ENCODE data around the gene SREBF1. TPM values are rescaled to one million over a fixed set of nuclear protein-coding genes. Genes with fewer than 3 reads are reported as not detected.

The SREBF1 gene
- total RNA-seq, 1 experiment from 2014 or later = 298 TPM

DNA sequence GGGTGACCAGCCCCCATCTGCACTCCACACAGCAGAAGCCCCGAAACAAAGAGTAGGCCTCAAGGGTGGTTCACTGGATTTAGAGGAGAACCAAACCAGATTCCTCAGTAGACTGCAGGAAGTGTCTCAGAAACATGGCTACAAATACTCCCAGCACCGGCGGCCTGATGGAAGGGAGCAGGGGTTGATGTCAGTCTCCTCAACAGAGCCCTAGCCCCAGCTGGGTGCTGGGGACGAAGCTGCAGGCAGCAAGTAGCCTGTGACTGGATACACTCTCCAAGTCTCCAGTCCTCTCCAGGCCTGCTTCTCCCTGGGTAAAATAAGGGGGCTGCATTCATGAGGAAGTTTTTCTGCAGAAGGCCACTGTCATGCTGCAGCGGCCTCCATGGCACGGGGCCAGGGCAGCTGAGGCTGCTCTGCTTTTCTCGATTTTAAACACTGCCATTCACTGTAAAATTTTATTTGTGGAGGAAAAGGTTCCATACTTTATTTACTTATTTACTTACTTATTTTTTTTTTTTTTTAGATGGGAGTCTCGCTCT lies 36.7 kb upstream of the SREBF1 start:
- no peaks in the 10 kb centered on the region for H3K79me2 ChIP-seq (ENCODE audit: insufficient read depth, low read length)
- no peak for DNase-seq (ENCODE audit: low read depth, low spot score)
- H3K9me2 ChIP-seq (ENCODE audit: insufficient read depth) = no peaks in the 10 kb centered on the region
- CTCF ChIA-PET = no interaction called here
- BruUV-seq (replicated peaks) = no TSS peak
- TF ChIP-seq SRF (IDR thresholded peaks at IDR 0.05; ENCODE audit: low read depth) (no peak), YY1 (IDR thresholded peaks at IDR 0.05; ENCODE audit: extremely low read depth, insufficient replicate concordance, low read depth, low read length) (no peak), RAD21 (IDR thresholded peaks at IDR 0.05; ENCODE audit: low read depth) (no peak), ZNF274 (IDR thresholded peaks at IDR 0.05; ENCODE audit: low read depth, low read length) (no peak), EGR1 (IDR thresholded peaks at IDR 0.05; ENCODE audit: low read depth) (no peak), ZFX (IDR thresholded peaks at IDR 0.05) (no peak), ELF1 (IDR thresholded peaks at IDR 0.05; ENCODE audit: borderline replicate concordance, low read depth) (no peak), EZH2 (IDR thresholded peaks at IDR 0.05) (no peak), JUND (IDR thresholded peaks at IDR 0.05) (no peak), POLR2A (IDR thresholded peaks at IDR 0.05; ENCODE audit: borderline replicate concordance, extremely low read depth, insufficient read depth, insufficient read length) (no peak), CEBPB (IDR thresholded peaks at IDR 0.05; ENCODE audit: low read depth) (no peak), FOSL1 (IDR thresholded peaks at IDR 0.05; ENCODE audit: low read depth) (no peak), EZH2phosphoT487 (IDR thresholded peaks at IDR 0.05; ENCODE audit: borderline replicate concordance) (no peak), CBX3 (IDR thresholded peaks at IDR 0.05; ENCODE audit: low read depth) (no peak)
- TF ChIP-seq, protein P1, sequence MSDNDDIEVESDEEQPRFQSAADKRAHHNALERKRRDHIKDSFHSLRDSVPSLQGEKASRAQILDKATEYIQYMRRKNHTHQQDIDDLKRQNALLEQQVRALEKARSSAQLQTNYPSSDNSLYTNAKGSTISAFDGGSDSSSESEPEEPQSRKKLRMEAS (IDR thresholded peaks at IDR 0.05) = no peak
- TF ChIP-seq, protein P2, sequence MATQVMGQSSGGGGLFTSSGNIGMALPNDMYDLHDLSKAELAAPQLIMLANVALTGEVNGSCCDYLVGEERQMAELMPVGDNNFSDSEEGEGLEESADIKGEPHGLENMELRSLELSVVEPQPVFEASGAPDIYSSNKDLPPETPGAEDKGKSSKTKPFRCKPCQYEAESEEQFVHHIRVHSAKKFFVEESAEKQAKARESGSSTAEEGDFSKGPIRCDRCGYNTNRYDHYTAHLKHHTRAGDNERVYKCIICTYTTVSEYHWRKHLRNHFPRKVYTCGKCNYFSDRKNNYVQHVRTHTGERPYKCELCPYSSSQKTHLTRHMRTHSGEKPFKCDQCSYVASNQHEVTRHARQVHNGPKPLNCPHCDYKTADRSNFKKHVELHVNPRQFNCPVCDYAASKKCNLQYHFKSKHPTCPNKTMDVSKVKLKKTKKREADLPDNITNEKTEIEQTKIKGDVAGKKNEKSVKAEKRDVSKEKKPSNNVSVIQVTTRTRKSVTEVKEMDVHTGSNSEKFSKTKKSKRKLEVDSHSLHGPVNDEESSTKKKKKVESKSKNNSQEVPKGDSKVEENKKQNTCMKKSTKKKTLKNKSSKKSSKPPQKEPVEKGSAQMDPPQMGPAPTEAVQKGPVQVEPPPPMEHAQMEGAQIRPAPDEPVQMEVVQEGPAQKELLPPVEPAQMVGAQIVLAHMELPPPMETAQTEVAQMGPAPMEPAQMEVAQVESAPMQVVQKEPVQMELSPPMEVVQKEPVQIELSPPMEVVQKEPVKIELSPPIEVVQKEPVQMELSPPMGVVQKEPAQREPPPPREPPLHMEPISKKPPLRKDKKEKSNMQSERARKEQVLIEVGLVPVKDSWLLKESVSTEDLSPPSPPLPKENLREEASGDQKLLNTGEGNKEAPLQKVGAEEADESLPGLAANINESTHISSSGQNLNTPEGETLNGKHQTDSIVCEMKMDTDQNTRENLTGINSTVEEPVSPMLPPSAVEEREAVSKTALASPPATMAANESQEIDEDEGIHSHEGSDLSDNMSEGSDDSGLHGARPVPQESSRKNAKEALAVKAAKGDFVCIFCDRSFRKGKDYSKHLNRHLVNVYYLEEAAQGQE (IDR thresholded peaks at IDR 0.05; ENCODE audit: low read depth) = no peak
- TF ChIP-seq, protein P3, sequence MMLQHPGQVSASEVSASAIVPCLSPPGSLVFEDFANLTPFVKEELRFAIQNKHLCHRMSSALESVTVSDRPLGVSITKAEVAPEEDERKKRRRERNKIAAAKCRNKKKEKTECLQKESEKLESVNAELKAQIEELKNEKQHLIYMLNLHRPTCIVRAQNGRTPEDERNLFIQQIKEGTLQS (IDR thresholded peaks at IDR 0.05) = no peak
- TF ChIP-seq, protein P4, sequence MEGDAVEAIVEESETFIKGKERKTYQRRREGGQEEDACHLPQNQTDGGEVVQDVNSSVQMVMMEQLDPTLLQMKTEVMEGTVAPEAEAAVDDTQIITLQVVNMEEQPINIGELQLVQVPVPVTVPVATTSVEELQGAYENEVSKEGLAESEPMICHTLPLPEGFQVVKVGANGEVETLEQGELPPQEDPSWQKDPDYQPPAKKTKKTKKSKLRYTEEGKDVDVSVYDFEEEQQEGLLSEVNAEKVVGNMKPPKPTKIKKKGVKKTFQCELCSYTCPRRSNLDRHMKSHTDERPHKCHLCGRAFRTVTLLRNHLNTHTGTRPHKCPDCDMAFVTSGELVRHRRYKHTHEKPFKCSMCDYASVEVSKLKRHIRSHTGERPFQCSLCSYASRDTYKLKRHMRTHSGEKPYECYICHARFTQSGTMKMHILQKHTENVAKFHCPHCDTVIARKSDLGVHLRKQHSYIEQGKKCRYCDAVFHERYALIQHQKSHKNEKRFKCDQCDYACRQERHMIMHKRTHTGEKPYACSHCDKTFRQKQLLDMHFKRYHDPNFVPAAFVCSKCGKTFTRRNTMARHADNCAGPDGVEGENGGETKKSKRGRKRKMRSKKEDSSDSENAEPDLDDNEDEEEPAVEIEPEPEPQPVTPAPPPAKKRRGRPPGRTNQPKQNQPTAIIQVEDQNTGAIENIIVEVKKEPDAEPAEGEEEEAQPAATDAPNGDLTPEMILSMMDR (IDR thresholded peaks at IDR 0.05 in 2 of 3, conservative IDR thresholded peaks at IDR 0.05 in 1 of 3; ENCODE audit: borderline replicate concordance in 1 of 3, insufficient read depth in 1 of 3, low read depth in 2 of 3, low read length in 2 of 3) = no peak
- no peak overlapping the region for H2AFZ ChIP-seq (ENCODE audit: low read depth, low read length, poor library complexity, severe bottlenecking)
- POLR2A ChIA-PET = no interaction called here
- no peaks in the 10 kb centered on the region for H4K20me1 ChIP-seq (ENCODE audit: insufficient read depth)
- no peak overlapping the region for H3K27ac ChIP-seq (ENCODE audit: low read depth, low read length)
- peaks cover 0 to 13% of the 10 kb centered on the region in 2 experiments; a peak in 1 of 4 replicates for H3K4me1 ChIP-seq (ENCODE audit: control insufficient read depth in 1 of 2, insufficient read depth in 2 of 2, low read length in 2 of 2)
- H3K4me2 ChIP-seq (ENCODE audit: low read length) = no peak overlapping the region
- RAD21 ChIA-PET (ENCODE audit: low non-redundant PET in 1 of 2, low total read pairs in 2 of 2, uncharacterized antibody in 2 of 2, unreplicated experiment in 2 of 2) = no interaction called here
- H3K36me3 ChIP-seq (ENCODE audit: control insufficient read depth in 1 of 2, insufficient read depth in 2 of 2, low read length in 2 of 2) = no peaks in the 10 kb centered on the region
- no peaks in the 10 kb centered on the region for H3K9me3 ChIP-seq (ENCODE audit: control insufficient read depth in 1 of 2, insufficient read depth in 1 of 2, low read depth in 1 of 2, low read length in 2 of 2)
- no peak overlapping the region for H3K4me3 ChIP-seq (replicated peaks in 1 of 2; ENCODE audit: low read depth in 1 of 2, low read length in 2 of 2)
- intact Hi-C loops (cut with micrococcal nuclease) = no loop called here
- no peaks in the 10 kb centered on the region for H3K27me3 ChIP-seq (ENCODE audit: insufficient read depth, low read length)
- no peak overlapping the region for H3K9ac ChIP-seq (ENCODE audit: low read length)
- ATAC-seq = no peak

All from HCT116 (cell line).